ENCODE results near the gene RUVBL2.

DNA sequence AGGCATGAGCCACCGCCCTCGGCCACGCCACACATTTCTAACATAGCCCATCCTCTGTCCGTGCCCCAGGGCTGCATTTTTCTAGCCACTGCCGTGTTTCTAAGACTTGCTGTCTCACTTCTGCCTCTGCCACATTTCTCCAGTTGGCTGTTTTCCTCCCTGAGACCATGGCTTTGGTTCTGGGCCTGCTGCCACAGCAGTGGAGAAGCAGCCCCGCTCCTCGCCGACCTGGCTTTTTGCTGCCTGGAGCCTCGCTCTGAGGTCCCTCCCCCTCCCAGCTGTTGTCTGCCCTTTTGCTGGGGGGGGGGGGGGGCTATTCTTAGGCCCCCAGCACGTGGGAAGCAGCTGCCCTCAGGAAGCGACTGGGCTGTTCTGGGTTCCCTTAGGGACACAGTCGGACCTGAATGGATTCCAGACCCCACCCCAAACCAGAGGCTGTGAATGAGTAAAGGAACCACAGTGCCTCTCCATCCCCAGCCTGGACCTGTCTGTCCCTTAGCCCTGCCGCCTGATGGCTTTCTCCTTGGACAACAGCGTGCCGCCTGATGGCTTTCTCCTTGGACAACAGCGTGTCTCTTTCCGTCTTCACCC lies 3.9 kb upstream of the RUVBL2 start:
- TF ChIP-seq POLR2A (IDR thresholded peaks at IDR 0.05) (no peak), CTCF (IDR thresholded peaks at IDR 0.05) (no peak)
